ENCODE data around the gene MGAT4A.
A peak's percentile ranks its signal among the peaks of the same experiment; 100 is the strongest.
"Not testable (repeated sequence)": the region's sequence is repeated elsewhere in the genome, so short reads cannot be mapped to it uniquely, and the experiment has no call there.

The MGAT4A gene

GRCh38 chr2:98759827-98760625, 29.1 kb upstream of the MGAT4A start:
- no peak for DNase-seq (ENCODE audit: low spot score)

GRCh38 chr2:98759338-98759737, 28.4 kb upstream of the MGAT4A start:
- DNase-seq (ENCODE audit: low spot score) = no peak

- peak; percentile 92 for DNase-seq (ENCODE audit: low spot score)
Measured at GRCh38 chr2:98757904-98758421, 27.0 kb upstream of the MGAT4A start.

GRCh38 chr2:98753801-98754200, 22.9 kb upstream of the MGAT4A start:
- DNase-seq (ENCODE audit: low spot score) = no peak

- not testable (repeated sequence) for DNase-seq (ENCODE audit: low spot score)
Measured at GRCh38 chr2:98752711-98753110, 21.8 kb upstream of the MGAT4A start.

- no peak for DNase-seq (ENCODE audit: low spot score)
Measured at GRCh38 chr2:98751748-98752147, 20.8 kb upstream of the MGAT4A start.

- DNase-seq (ENCODE audit: low spot score) = no peak
Measured at GRCh38 chr2:98750593-98751282, 19.8 kb upstream of the MGAT4A start.

GRCh38 chr2:98749066-98749450, 18.1 kb upstream of the MGAT4A start:
- peak; percentile 90 for DNase-seq (ENCODE audit: low spot score)

GRCh38 chr2:98748292-98749065, 17.5 kb upstream of the MGAT4A start:
- DNase-seq (ENCODE audit: low spot score) = no peak

GRCh38 chr2:98747888-98748287, 17.0 kb upstream of the MGAT4A start:
- no peak for DNase-seq (ENCODE audit: low spot score)

- DNase-seq (ENCODE audit: low spot score) = no peak
Measured at GRCh38 chr2:98746426-98746825, 15.5 kb upstream of the MGAT4A start.

- DNase-seq (ENCODE audit: low spot score) = no peak
Measured at GRCh38 chr2:98744595-98744994, 13.7 kb upstream of the MGAT4A start.

- no peak for DNase-seq (ENCODE audit: low spot score)
Measured at GRCh38 chr2:98743835-98744234, 12.9 kb upstream of the MGAT4A start.

GRCh38 chr2:98739020-98739419, 8.1 kb upstream of the MGAT4A start:
- DNase-seq (ENCODE audit: low spot score) = no peak

- DNase-seq (ENCODE audit: low spot score) = no peak
Measured at GRCh38 chr2:98738304-98738703, 7.4 kb upstream of the MGAT4A start.

GRCh38 chr2:98737848-98738247, 6.9 kb upstream of the MGAT4A start:
- no peak for DNase-seq (ENCODE audit: low spot score)

GRCh38 chr2:98736464-98736889, 5.5 kb upstream of the MGAT4A start:
- no peak for DNase-seq (ENCODE audit: low spot score)

- DNase-seq (ENCODE audit: low spot score) = no peak
Measured at GRCh38 chr2:98734823-98735260, 3.9 kb upstream of the MGAT4A start.

GRCh38 chr2:98734162-98734561, 3.2 kb upstream of the MGAT4A start:
- DNase-seq (ENCODE audit: low spot score) = peak; percentile 59

- DNase-seq (ENCODE audit: low spot score) = no peak
Measured at GRCh38 chr2:98732430-98733051, 1.6 kb upstream of the MGAT4A start.

GRCh38 chr2:98731894-98732349, 990 bp upstream of the MGAT4A start:
- no peak for DNase-seq (ENCODE audit: low spot score)

- DNase-seq (ENCODE audit: low spot score) = no peak
Measured at GRCh38 chr2:98730707-98731040, 258 bp downstream of the MGAT4A start.
